Tibial artery (tissue), 4 donors: ENCODE measurements around the gene BCL2A1.

Source experiments
- DNase-seq, 2 donors: peaks; one replicate each; pipeline ENCODE4 v3.0.0-alpha.2; 2019
- H3K27ac ChIP-seq, 2 donors: fragments of 200-600 bp; sonication (generic) in 1 of 2; 1 replicate in 1 of 2; 2 replicates in 1 of 2; pipeline ENCODE4 v1.5.1; 2018 to 2019; ENCODE audit warnings: mild to moderate bottlenecking in 1 of 2
- H3K27me3 ChIP-seq, 2 donors: fragments of 200-600 bp; sonication (generic) in 1 of 2; one replicate each; pipeline versions ENCODE4 v1.5.1 to v1.6.0; 2016 to 2019
- H3K36me3 ChIP-seq, 3 donors: fragments of 200-600 bp; sonication (generic) in 2 of 3; one replicate each; pipeline ENCODE4 v1.5.1; 2016 to 2019; ENCODE audit warnings: mild to moderate bottlenecking in 2 of 3
- H3K4me1 ChIP-seq, 4 donors: fragments of 200-600 bp; sonication (generic) in 2 of 4; 1 replicate in 3 of 4; 2 replicates in 1 of 4; pipeline ENCODE4 v1.5.1; 2016 to 2019
- H3K4me3 ChIP-seq, 2 donors: fragments of 200-600 bp; sonication (generic) in 1 of 2; 1 replicate in 1 of 2; 2 replicates in 1 of 2; pipeline ENCODE4 v1.5.1; 2018 to 2019; ENCODE audit warnings: mild to moderate bottlenecking in 2 of 2
- H3K9me3 ChIP-seq, 3 donors: fragments of 200-600 bp; sonication (generic) in 1 of 3; one replicate each; pipeline ENCODE4 v1.5.1; 2016 to 2019
- CTCF ChIP-seq, 2 experiments: fragments of 200-600 bp in 1 of 2; fragments of 450-650 bp in 1 of 2; IDR thresholded peaks; one replicate each; pipeline ENCODE4 v1.5.1; 2017 to 2019; ENCODE audit warnings: antibody characterized with exemption in 2 of 2, mild to moderate bottlenecking in 1 of 2, moderate library complexity in 1 of 2
- intact Hi-C: fragments of 100-400 bp; cut with DNase I; formaldehyde crosslinking; loops from one replicate; pipeline ENCODE4 v1.15.0; 2023; ENCODE audit warnings: low total_unique reads

BCL2A1 gene

GRCh38 chr15:80003934-80004472 is 33.0 kb upstream of the BCL2A1 start:
- intact Hi-C loops = no loop called here
- H3K4me1 ChIP-seq = no peaks in the 10 kb centered on the region
- H3K27ac ChIP-seq = no peak overlapping the region
- no peaks in the 10 kb centered on the region for H3K27me3 ChIP-seq
- TF ChIP-seq CTCF (IDR thresholded peaks at IDR 0.05) = no peak
- no peak for DNase-seq
- no peaks in the 10 kb centered on the region for H3K9me3 ChIP-seq
- H3K36me3 ChIP-seq = no peaks in the 10 kb centered on the region
- H3K4me3 ChIP-seq = no peak overlapping the region

GRCh38 chr15:80003171-80003570 is 32.2 kb upstream of the BCL2A1 start:
- Histone ChIP-seq H3K4me1 (no peaks in the 10 kb centered on the region), H3K27ac (no peak overlapping the region), H3K4me3 (no peak overlapping the region), H3K36me3 (no peaks in the 10 kb centered on the region), H3K9me3 (no peaks in the 10 kb centered on the region), H3K27me3 (no peaks in the 10 kb centered on the region)
- no peak for DNase-seq
- intact Hi-C loops = no loop called here
- no peak for TF ChIP-seq CTCF (IDR thresholded peaks at IDR 0.05)

- Histone ChIP-seq H3K27ac (no peak overlapping the region), H3K27me3 (no peaks in the 10 kb centered on the region), H3K36me3 (no peaks in the 10 kb centered on the region), H3K9me3 (no peaks in the 10 kb centered on the region), H3K4me1 (no peaks in the 10 kb centered on the region), H3K4me3 (no peak overlapping the region)
- intact Hi-C loops = no loop called here
- TF ChIP-seq CTCF (IDR thresholded peaks at IDR 0.05) = no peak
- no peak for DNase-seq
Measured at GRCh38 chr15:80002267-80002666, 31.3 kb upstream of the BCL2A1 start.

- intact Hi-C loops = no loop called here
- no peaks in the 10 kb centered on the region for H3K27me3 ChIP-seq
- no peak for DNase-seq
- H3K27ac ChIP-seq = no peak overlapping the region
- no peak for TF ChIP-seq CTCF (IDR thresholded peaks at IDR 0.05)
- no peaks in the 10 kb centered on the region for H3K36me3 ChIP-seq
- no peaks in the 10 kb centered on the region for H3K9me3 ChIP-seq
- H3K4me3 ChIP-seq = no peak overlapping the region
- H3K4me1 ChIP-seq = no peaks in the 10 kb centered on the region
Measured at GRCh38 chr15:79994615-79995014, 23.6 kb upstream of the BCL2A1 start.

- intact Hi-C loops = no loop called here
- Histone ChIP-seq H3K4me3 (no peak overlapping the region), H3K27me3 (no peaks in the 10 kb centered on the region)
Measured at GRCh38 chr15:79991826-79992225, 20.8 kb upstream of the BCL2A1 start.

More at GRCh38 chr15:79991826-79992225, 20.8 kb upstream of the BCL2A1 start:
- no peaks in the 10 kb centered on the region for H3K9me3 ChIP-seq
- H3K4me1 ChIP-seq = no peaks in the 10 kb centered on the region
- DNase-seq = no peak
- no peak overlapping the region for H3K27ac ChIP-seq
- H3K36me3 ChIP-seq = no peaks in the 10 kb centered on the region
- no peak for TF ChIP-seq CTCF (IDR thresholded peaks at IDR 0.05)
